ENCODE results near the gene GRK3.
"Not testable (repeated sequence)": the region's sequence is repeated elsewhere in the genome, so short reads cannot be mapped to it uniquely, and the experiment has no call there.

GRK3 gene

GRCh38 chr22:25623851-25624250, 59.4 kb downstream of the GRK3 start:
- DNase-seq (ENCODE audit: low read depth in 2 of 2, low spot score in 1 of 2) = no peak

DNA sequence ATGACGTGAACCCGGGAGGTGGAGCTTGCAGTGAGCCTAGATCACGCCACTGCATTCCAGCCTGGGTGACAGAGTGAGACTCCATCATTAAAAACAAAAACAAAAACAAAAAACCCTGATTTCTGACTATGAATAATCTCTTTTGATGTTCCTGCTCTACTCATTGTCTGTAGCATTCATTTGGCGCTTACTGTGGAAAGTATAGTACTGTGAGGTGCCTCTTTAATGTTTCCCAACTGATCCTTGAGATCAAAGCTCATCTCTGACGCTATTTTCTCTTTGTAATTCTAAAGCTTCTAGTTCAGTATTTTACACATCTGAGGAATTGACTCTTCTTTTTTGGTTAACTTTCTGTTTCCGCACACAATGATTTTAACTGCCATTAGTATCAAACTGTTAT, 60.0 kb downstream of the GRK3 start:
- no peak for DNase-seq (ENCODE audit: low read depth in 2 of 2, low spot score in 1 of 2)

DNA sequence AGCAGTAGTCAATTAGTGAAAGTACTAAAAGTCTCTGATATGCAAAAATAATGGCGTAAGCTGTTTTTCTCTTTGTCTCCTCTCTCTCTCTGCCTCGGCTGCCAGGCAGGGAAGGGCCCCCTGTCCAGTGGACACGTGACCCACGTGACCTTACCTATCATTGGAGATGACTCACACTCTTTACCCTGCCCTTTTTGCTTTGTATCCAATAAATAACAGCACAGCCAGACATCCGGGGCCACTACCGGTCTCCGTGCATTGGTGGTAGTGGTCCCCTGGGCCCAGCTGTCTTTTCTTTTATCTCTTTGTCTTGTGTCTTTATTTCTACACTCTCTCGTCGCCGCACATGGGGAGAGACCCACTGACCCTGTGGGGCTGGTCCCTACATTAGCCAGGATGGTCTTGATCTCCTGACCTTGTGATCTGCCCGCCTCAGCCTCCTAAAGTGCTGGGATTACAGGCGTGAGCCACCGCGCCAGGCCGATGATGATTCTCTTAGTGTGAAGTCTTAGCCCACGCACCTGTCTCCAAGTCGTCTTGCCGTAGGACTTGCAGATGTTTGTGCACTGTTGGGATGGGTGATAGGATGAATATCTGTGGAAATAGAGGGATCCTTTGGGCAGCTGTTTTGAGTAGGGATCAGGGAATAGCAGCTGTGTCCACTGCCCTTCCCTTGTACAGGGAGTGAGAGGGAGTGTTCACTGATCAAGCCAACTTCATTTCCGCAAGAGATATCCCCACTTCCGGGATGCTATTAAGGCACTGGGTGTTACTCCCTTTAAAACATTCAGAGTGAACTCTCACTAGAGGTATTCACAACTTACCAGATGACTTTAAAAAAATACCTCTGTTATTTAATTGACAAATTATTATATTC, 61.5 kb downstream of the GRK3 start:
- DNase-seq (ENCODE audit: low read depth in 2 of 2, low spot score in 1 of 2) = not testable (repeated sequence)

DNA sequence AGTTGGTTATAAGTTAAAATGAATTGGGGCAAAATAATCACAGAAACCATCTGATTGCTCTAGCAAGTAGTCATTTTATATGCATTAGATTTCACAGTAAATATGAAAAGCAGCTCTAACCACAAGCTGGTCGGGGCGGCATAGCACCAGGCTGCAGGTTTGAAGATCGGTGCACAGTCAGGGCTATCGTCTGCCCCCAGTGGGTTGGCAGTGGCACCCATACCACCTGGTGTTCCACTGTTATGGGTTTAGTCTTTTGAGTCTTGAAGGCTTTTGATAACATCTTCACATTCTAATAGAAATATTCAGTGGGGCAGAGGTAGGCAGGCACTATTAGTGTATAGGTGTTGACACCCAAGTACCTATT, 62.1 kb downstream of the GRK3 start:
- no peak for DNase-seq (ENCODE audit: low read depth in 2 of 2, low spot score in 1 of 2)

- DNase-seq (ENCODE audit: low read depth in 2 of 2, low spot score in 1 of 2) = no peak
Observed at GRCh38 chr22:25627271-25627852, 62.9 kb downstream of the GRK3 start.

DNA sequence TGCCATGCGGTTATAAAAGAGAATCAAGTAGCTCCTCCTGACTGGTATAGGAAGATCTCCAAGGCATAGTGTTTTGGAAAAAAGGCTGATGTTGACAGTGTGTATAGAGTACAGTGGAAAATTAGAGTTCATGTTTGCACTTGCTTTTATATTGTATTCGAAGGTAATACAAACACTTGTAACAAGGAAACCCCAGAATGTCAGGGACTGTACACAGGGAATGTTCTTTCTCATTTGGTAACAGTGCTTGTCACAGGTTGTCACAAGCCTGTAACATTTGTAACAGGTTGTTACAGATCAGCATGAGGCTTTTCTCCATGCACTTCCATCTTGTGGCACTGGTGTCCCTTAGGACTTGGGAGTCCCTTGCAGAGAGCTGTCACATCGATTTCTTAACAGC, 64.0 kb downstream of the GRK3 start:
- no peak for DNase-seq (ENCODE audit: low read depth in 2 of 2, low spot score in 1 of 2)

DNA sequence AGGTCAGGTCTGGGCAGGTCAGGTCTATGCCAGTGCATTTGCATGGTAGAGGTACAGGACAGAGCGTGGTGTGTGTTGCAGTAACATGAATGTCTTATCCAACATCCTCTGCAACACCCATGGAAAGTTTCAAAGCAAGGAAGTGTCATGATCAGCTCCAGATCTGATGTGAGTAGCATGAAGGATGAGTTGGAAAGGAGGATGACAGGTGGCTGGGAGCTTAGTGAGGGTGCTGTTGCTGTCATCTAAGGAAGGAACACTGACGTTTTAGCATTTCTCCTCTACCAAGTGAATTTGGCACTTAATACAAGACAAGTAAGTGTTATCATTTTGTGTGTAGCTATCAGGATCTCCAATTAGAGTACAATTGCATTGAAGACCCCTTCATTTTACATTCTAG, 65.1 kb downstream of the GRK3 start:
- no peak for DNase-seq (ENCODE audit: low read depth in 2 of 2, low spot score in 1 of 2)

- no peak for DNase-seq (ENCODE audit: low read depth in 2 of 2, low spot score in 1 of 2)
Observed at GRCh38 chr22:25630447-25630846, 66.0 kb downstream of the GRK3 start.

DNA sequence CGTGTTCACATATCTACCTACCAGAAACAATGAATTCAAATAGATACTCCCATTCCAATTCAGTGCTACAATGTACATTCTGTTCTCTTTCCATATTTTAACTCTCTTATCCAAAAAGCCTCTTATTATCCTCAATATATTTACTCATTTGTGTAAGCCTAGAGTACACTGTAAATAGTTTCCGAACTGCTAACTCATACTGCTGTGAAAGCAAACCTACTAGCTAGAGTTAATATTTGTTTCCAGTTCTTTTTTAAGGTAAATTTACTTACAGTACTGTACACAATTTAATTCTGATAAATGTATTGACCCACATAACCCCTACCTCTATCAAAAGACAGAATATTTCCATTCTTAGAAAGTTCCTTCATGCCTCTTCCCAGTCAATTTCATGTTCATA, 71.8 kb downstream of the GRK3 start:
- no peak for DNase-seq (ENCODE audit: low read depth in 2 of 2, low spot score in 1 of 2)

- DNase-seq (ENCODE audit: low read depth in 2 of 2, low spot score in 1 of 2) = no peak
Observed at GRCh38 chr22:25637032-25637431, 72.6 kb downstream of the GRK3 start.

DNA sequence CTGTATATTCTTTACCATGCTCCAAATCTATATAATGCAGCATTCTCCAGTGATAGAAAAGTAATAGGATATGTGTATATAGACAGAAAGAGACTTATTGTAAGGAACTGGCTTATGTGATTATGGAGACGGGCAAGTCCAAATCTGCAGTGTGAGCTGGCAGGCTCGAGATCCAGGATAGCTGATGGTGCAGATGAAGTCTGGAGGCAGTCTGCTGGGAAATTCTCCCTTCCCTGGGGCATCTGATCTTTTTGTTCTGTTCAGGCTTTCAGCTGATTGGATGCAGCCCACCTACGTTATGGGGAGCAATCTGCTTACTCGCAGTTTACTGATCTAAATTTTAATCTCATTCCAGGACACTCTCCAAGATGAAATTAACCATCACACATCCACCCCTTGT, 73.2 kb downstream of the GRK3 start:
- DNase-seq (ENCODE audit: low read depth in 2 of 2, low spot score in 1 of 2) = no peak

GRCh38 chr22:25638638-25639037, 74.2 kb downstream of the GRK3 start:
- DNase-seq (ENCODE audit: low read depth in 2 of 2, low spot score in 1 of 2) = no peak

DNA sequence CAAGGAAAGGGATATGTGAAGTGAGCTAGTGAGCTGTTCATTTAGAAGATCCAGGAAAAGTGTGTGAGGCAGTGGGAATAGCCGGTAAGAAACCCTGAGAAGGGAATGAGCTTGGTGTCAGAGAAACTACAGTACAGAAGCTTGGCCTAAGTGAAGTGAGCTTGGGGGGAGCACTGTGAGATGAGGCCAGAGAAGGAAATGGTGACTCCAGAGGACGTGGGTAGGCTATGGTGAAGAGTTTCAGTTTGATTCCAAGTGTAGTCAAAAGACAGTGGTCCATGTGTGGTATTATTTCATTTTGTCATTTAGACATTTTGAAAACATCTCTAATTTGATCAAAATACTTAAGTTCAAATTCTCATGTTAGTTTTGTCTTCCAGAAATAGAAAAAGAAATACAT, 77.2 kb downstream of the GRK3 start:
- no peak for DNase-seq (ENCODE audit: low read depth in 2 of 2, low spot score in 1 of 2)

GRCh38 chr22:25643232-25644000, 78.9 kb downstream of the GRK3 start:
- no peak for DNase-seq (ENCODE audit: low read depth in 2 of 2, low spot score in 1 of 2)

DNA sequence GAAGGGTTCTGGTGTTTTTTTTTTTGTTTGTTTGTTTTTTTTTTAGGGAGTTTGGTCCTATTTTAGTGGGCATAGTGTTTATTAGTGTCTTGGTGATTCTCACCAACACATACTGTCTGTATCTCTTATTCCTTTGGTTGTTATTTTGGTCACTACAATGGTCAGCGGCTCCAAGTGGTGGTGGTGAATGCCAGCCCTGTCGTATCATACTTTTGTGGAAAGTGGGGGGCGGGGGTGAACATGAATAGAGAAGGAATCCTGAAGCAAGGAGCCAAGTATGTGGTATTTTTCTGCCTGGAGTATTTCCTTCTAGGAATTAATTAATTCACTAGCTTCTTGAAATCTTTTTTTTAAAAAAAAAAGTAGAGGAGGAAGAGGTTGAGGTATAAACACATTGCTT, 79.6 kb downstream of the GRK3 start:
- DNase-seq (ENCODE audit: low read depth in 2 of 2, low spot score in 1 of 2) = no peak

- DNase-seq (ENCODE audit: low read depth in 2 of 2, low spot score in 1 of 2) = no peak
Observed at GRCh38 chr22:25645266-25645665, 80.8 kb downstream of the GRK3 start.

GRCh38 chr22:25645964-25646363, 81.5 kb downstream of the GRK3 start:
- no peak for DNase-seq (ENCODE audit: low read depth in 2 of 2, low spot score in 1 of 2)

DNA sequence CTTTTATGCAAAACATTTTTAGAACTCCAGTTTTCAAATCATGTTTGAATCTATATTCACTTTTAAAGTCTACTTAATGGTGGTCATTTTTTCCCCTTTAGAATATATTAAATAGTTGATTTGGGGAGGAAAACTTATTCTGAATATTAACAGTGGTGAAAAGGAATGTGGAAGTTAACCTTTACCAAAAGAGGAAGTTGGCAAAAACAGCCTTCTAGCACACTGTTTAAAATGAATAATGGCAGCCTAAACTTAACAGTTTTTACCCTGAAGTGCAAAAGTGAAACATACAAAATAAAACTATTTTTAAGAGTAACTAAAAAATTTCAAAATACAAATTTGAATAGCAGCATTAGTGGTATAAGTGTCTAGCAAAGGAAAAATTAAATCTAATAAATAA, 86.4 kb downstream of the GRK3 start:
- DNase-seq (ENCODE audit: low read depth in 2 of 2, low spot score in 1 of 2) = no peak

DNA sequence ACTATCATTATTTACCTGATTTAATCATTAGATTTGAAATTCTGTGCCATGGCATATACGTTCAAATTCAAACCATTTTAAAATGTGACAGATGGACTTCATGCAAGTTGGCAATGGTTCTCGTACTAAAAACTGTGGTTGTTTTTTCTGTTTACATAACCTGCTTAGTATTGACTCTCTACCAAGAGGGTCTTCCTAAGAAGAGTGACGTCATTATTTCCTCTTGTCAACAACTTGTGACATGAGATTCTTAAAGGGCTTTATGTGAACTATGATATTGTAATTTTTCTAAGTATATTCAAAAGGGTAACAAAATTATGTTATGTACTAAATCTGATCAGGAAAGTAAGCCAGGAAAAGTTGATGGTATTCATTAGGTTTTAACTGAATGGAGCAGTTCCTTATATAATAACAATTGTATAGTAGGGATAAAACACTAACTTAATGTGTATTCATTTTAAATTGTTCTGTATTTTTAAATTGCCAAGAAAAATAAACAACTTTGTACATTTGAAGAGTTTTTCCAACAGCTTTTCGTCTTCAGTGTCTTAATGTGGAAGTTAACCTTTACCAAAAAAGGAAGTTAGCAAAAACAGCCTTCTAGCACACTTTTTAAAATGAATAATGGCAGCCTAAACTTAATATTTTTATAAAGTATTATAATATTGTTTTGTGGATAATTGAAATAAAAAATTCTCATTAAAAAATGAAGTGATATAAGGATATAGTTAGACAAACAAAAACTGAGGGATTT, 87.0 kb downstream of the GRK3 start:
- DNase-seq (ENCODE audit: low read depth in 2 of 2, low spot score in 1 of 2) = no peak

DNA sequence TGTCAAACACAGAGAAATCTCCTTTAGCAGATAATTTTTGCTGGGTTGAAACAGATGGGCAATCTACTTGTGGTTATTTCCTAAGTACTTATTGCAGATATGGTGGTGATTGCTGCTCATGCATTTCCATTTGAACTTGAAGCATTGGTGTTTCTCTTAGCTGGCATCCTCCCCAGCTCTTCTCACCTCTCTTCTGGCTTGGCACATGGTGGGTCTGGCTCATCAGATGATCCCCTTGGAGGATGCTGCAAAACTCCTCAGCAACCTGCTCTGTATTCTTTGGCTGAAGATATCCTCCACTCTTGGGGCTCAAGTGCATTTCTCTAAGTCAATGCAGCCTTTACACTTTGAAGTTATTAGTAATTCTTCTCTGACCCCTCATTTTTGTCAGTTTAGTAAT, 90.2 kb downstream of the GRK3 start:
- DNase-seq (ENCODE audit: low read depth in 2 of 2, low spot score in 1 of 2) = no peak

- no peak for DNase-seq (ENCODE audit: low read depth in 2 of 2, low spot score in 1 of 2)
Observed at GRCh38 chr22:25655371-25655935, 91.0 kb downstream of the GRK3 start.

All from stimulated activated CD8-positive, alpha-beta memory T cell treated with anti-CD3 and anti-CD28 coated beads, Interleukin-4, amount 100 ng/mL, for 1 hour (primary cell).